Gastroesophageal sphincter (tissue), 4 donors: ENCODE measurements around the gene THSD4. TPM values are rescaled to one million over a fixed set of nuclear protein-coding genes. Genes with fewer than 3 reads are reported as not detected.

Source experiments
- ATAC-seq: fragments of 150-250 bp; one replicate; pipeline ENCODE4 v1.9.1; 2016; ENCODE audit warnings: mild to moderate bottlenecking, moderate library complexity
- H3K27ac ChIP-seq, 4 donors: fragments of 200-600 bp; sonication (generic) in 3 of 4; 1 replicate in 3 of 4; 2 replicates in 1 of 4; pipeline ENCODE4 v1.5.1; 2016 to 2019
- H3K27me3 ChIP-seq: fragments of 200-600 bp; sonication (generic); one replicate; pipeline ENCODE4 v1.5.1; 2019
- H3K36me3 ChIP-seq, 2 donors: fragments of 200-600 bp; sonication (generic); one replicate each; pipeline ENCODE4 v1.5.1; 2019; ENCODE audit warnings: control low read depth in 1 of 2
- H3K4me1 ChIP-seq, 3 donors: fragments of 200-600 bp; sonication (generic); 1 replicate in 2 of 3; 2 replicates in 1 of 3; pipeline ENCODE4 v1.5.1; 2016 to 2019; ENCODE audit warnings: control low read depth in 2 of 3
- H3K4me3 ChIP-seq, 2 donors: fragments of 200-600 bp; sonication (generic); one replicate each; pipeline ENCODE4 v1.5.1; 2019; ENCODE audit warnings: mild to moderate bottlenecking in 1 of 2, moderate library complexity in 1 of 2
- H3K9me3 ChIP-seq, 3 donors: fragments of 200-600 bp; sonication (generic); one replicate each; pipeline ENCODE4 v1.5.1; 2017 to 2019; ENCODE audit warnings: control low read depth in 2 of 3
- CTCF ChIP-seq, 4 experiments: fragments of 200-600 bp in 2 of 4; fragments of 450-650 bp in 2 of 4; sonication (generic) in 1 of 4; IDR thresholded peaks; one replicate each; pipeline ENCODE4 v1.5.1; 2017 to 2019; ENCODE audit warnings: antibody characterized with exemption in 4 of 4, mild to moderate bottlenecking in 2 of 4, moderate library complexity in 2 of 4
- EP300 ChIP-seq: sonication (generic); formaldehyde crosslinking; IDR thresholded peaks from one replicate; pipeline ENCODE4 v1.6.1; 2017; ENCODE audit warnings: antibody characterized with exemption, mild to moderate bottlenecking
- POLR2A ChIP-seq, 2 donors: fragments of 450-650 bp; IDR thresholded peaks; one replicate each; pipeline ENCODE4 v1.6.1; 2017; ENCODE audit warnings: antibody characterized with exemption in 2 of 2, mild to moderate bottlenecking in 2 of 2, moderate library complexity in 1 of 2
- POLR2AphosphoS5 ChIP-seq: sonication (generic); formaldehyde crosslinking; IDR thresholded peaks from one replicate; pipeline ENCODE4 v1.6.1; 2017; ENCODE audit warnings: antibody characterized with exemption
- WGBS, 2 donors: methylation state at CpG; one replicate each; pipeline ENCODE4 v1.1.5; 2018; ENCODE audit warnings: low coverage in 1 of 2; 5-methylcytosine and 5-hydroxymethylcytosine counted together
- total RNA-seq, 4 donors: library from RNA; depleted of rRNA; stranded (reverse); fragments of >200 nt; gene quantifications; one replicate each; pipeline ENCODE4 v1.1.0, GENCODE V29; 2016

THSD4 gene
- total RNA-seq, 4 donors from 2014 or later: 4.6 to 28.5 (median 17.6) TPM

GRCh38 chr15:71545223-71545760 lies 430.0 kb downstream of the THSD4 start:
- Histone ChIP-seq H3K4me1 (peaks cover 0 to 10% (median 0%) of the 10 kb centered on the region in 3 donors), H3K4me3 (no peak overlapping the region), H3K27ac (no peak overlapping the region), H3K36me3 (no peaks in the 10 kb centered on the region), H3K9me3 (no peaks in the 10 kb centered on the region), H3K27me3 (no peaks in the 10 kb centered on the region)
- no peak for ATAC-seq
- TF ChIP-seq CTCF (IDR thresholded peaks at IDR 0.05) (no peak), EP300 (no peak), POLR2AphosphoS5 (no peak), POLR2A (IDR thresholded peaks at IDR 0.05) (no peak)
- WGBS, 2 donors: 71 to 83% methylated on average over 4 to 5 of the region's 5 CpGs

- Histone ChIP-seq H3K27ac (no peak overlapping the region), H3K4me3 (no peak overlapping the region), H3K36me3 (no peaks in the 10 kb centered on the region), H3K4me1 (peaks cover 0 to 10% (median 0%) of the 10 kb centered on the region in 3 donors), H3K9me3 (no peaks in the 10 kb centered on the region), H3K27me3 (no peaks in the 10 kb centered on the region)
- WGBS, 2 donors: 92% methylated on average over 1 of the region's 1 CpG; no CpG with 5 or more reads in 1 of the 2 donors
- no peak for ATAC-seq
- TF ChIP-seq CTCF (IDR thresholded peaks at IDR 0.05): no peak
These were observed 430.7 kb downstream of the THSD4 start for GRCh38 chr15:71545923-71546322.

- Histone ChIP-seq H3K27me3 (no peaks in the 10 kb centered on the region), H3K9me3 (no peaks in the 10 kb centered on the region), H3K4me1 (peaks cover 0 to 10% (median 0%) of the 10 kb centered on the region in 3 donors), H3K27ac (no peak overlapping the region), H3K4me3 (peak overlapping the region in 1 of 2 donors; percentile 8), H3K36me3 (no peaks in the 10 kb centered on the region)
- no peak for TF ChIP-seq CTCF (IDR thresholded peaks at IDR 0.05)
- TF ChIP-seq POLR2A (IDR thresholded peaks at IDR 0.05): no peak
- TF ChIP-seq EP300: no peak
- no peak for TF ChIP-seq POLR2AphosphoS5
- WGBS, 2 donors: 45 to 50% methylated on average over 2 to 3 of the region's 12 CpGs
- peak; percentile 53 for ATAC-seq
These were observed 431.7 kb downstream of the THSD4 start for GRCh38 chr15:71547011-71547410.

- no peak for ATAC-seq
- no peak for TF ChIP-seq EP300
- TF ChIP-seq CTCF (IDR thresholded peaks at IDR 0.05): no peak
- no peak for TF ChIP-seq POLR2A (IDR thresholded peaks at IDR 0.05)
- no peak for TF ChIP-seq POLR2AphosphoS5
- Histone ChIP-seq H3K4me1 (peaks cover 0 to 10% (median 0%) of the 10 kb centered on the region in 3 donors), H3K9me3 (no peaks in the 10 kb centered on the region), H3K36me3 (no peaks in the 10 kb centered on the region), H3K4me3 (no peak overlapping the region), H3K27ac (no peak overlapping the region), H3K27me3 (no peaks in the 10 kb centered on the region)
- WGBS, 2 donors: 52 to 86% methylated on average over 2 to 4 of the region's 4 CpGs
These were observed 433.1 kb downstream of the THSD4 start for GRCh38 chr15:71548401-71548807.

- H3K4me3 ChIP-seq: no peak overlapping the region
- TF ChIP-seq POLR2AphosphoS5 (no peak), EP300 (no peak)
- no peak overlapping the region for H3K27ac ChIP-seq
- no peaks in the 10 kb centered on the region for H3K36me3 ChIP-seq
- H3K9me3 ChIP-seq: no peaks in the 10 kb centered on the region
- no peak for ATAC-seq
- peaks cover 0 to 10% (median 0%) of the 10 kb centered on the region in 3 donors for H3K4me1 ChIP-seq
- H3K27me3 ChIP-seq: no peaks in the 10 kb centered on the region
- WGBS, 2 donors: 40 to 50% methylated on average over 5 of the region's 5 CpGs
These were observed 433.8 kb downstream of the THSD4 start for GRCh38 chr15:71549091-71549490.
